Measurements from ENCODE around the gene CCN5. TPM values are rescaled to one million over a fixed set of nuclear protein-coding genes. Genes with fewer than 3 reads are reported as not detected.

Gene CCN5
- total RNA-seq, 1 experiment from 2014 or later, result 0.26 TPM

- Histone ChIP-seq H3K9ac (ENCODE audit: low read length) (no peak overlapping the region), H3K79me2 (ENCODE audit: low read length) (no peaks in the 10 kb centered on the region), H3K9me2 (replicated peaks; ENCODE audit: low read length) (no peaks in the 10 kb centered on the region), H2AFZ (ENCODE audit: low read length) (no peak overlapping the region), H3K27ac (ENCODE audit: low read length) (peak overlapping the region; percentile 48), H3K27me3 (ENCODE audit: low read length) (no peaks in the 10 kb centered on the region), H3K4me3 (ENCODE audit: low read length) (no peak overlapping the region), H4K20me1 (ENCODE audit: low read length) (no peaks in the 10 kb centered on the region), H3K4me2 (ENCODE audit: low read length) (peak overlapping the region; percentile 62), H3K36me3 (ENCODE audit: low read depth, low read length) (no peaks in the 10 kb centered on the region), H3F3A (ENCODE audit: low read length, unreplicated experiment) (no peaks in the 10 kb centered on the region), H3K9me3 (ENCODE audit: low read length) (no peaks in the 10 kb centered on the region), H3K4me1 (ENCODE audit: insufficient read depth, low read length) (peaks cover 19% of the 10 kb centered on the region)
- intact Hi-C loops (cut with micrococcal nuclease), result no loop called here
- ATAC-seq (peak; percentile 42), DNase-seq (peak; percentile 69)
- POLR2A ChIA-PET (ENCODE audit: unreplicated experiment), result interaction anchor here (0.6 kb wide), 1 partner anchor 11 kb away, joined by 3 read pairs; no protein-coding TSS in a partner anchor
- TF ChIP-seq, protein P1, sequence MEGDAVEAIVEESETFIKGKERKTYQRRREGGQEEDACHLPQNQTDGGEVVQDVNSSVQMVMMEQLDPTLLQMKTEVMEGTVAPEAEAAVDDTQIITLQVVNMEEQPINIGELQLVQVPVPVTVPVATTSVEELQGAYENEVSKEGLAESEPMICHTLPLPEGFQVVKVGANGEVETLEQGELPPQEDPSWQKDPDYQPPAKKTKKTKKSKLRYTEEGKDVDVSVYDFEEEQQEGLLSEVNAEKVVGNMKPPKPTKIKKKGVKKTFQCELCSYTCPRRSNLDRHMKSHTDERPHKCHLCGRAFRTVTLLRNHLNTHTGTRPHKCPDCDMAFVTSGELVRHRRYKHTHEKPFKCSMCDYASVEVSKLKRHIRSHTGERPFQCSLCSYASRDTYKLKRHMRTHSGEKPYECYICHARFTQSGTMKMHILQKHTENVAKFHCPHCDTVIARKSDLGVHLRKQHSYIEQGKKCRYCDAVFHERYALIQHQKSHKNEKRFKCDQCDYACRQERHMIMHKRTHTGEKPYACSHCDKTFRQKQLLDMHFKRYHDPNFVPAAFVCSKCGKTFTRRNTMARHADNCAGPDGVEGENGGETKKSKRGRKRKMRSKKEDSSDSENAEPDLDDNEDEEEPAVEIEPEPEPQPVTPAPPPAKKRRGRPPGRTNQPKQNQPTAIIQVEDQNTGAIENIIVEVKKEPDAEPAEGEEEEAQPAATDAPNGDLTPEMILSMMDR (conservative IDR thresholded peaks at IDR 0.05; ENCODE audit: low read depth, low read length), result no peak
- TF ChIP-seq EZH2phosphoT487 (IDR thresholded peaks at IDR 0.05; ENCODE audit: borderline replicate concordance, low read length), result no peak
- no peak for TF ChIP-seq EZH2 (IDR thresholded peaks at IDR 0.05; ENCODE audit: low read length, unreplicated experiment)
- BruUV-seq (replicated peaks), result no TSS peak
- CTCF ChIA-PET, result interaction anchor here (0.6 kb wide), 2 partner anchors 15 to 29 kb away, joined by 3 read pairs; no protein-coding TSS in a partner anchor
Observed at GRCh38 chr20:44720997-44721784, 6.0 kb downstream of the CCN5 start.

- intact Hi-C loops (cut with micrococcal nuclease), result no loop called here
- Histone ChIP-seq H3K9me3 (ENCODE audit: low read length) (no peaks in the 10 kb centered on the region), H3K79me2 (ENCODE audit: low read length) (no peaks in the 10 kb centered on the region), H2AFZ (ENCODE audit: low read length) (no peak overlapping the region), H3K27me3 (ENCODE audit: low read length) (no peaks in the 10 kb centered on the region), H3K4me3 (ENCODE audit: low read length) (no peak overlapping the region), H3K9ac (ENCODE audit: low read length) (no peak overlapping the region), H3K4me1 (ENCODE audit: insufficient read depth, low read length) (peaks cover 19% of the 10 kb centered on the region), H3K4me2 (ENCODE audit: low read length) (peak overlapping the region; percentile 62; the same call in 1 of the 2 replicates), H3K9me2 (replicated peaks; ENCODE audit: low read length) (no peaks in the 10 kb centered on the region), H4K20me1 (ENCODE audit: low read length) (no peaks in the 10 kb centered on the region), H3K36me3 (ENCODE audit: low read depth, low read length) (no peaks in the 10 kb centered on the region), H3K27ac (ENCODE audit: low read length) (peak overlapping the region; percentile 48; the same call in 1 of the 2 replicates), H3F3A (ENCODE audit: low read length, unreplicated experiment) (no peaks in the 10 kb centered on the region)
- no peak for ATAC-seq
- CTCF ChIA-PET, result no interaction called here
- no TSS peak for BruUV-seq (replicated peaks)
- POLR2A ChIA-PET (ENCODE audit: unreplicated experiment), result no interaction called here
- DNase-seq, result no peak
- no peak for TF ChIP-seq EZH2phosphoT487 (IDR thresholded peaks at IDR 0.05; ENCODE audit: borderline replicate concordance, low read length)
- TF ChIP-seq, protein P1 (conservative IDR thresholded peaks at IDR 0.05; ENCODE audit: low read depth, low read length), result no peak
- no peak for TF ChIP-seq EZH2 (IDR thresholded peaks at IDR 0.05; ENCODE audit: low read length, unreplicated experiment)
Observed at GRCh38 chr20:44721785-44722054, 6.6 kb downstream of the CCN5 start.

- CTCF ChIA-PET, result no interaction called here
- H3K27ac ChIP-seq (ENCODE audit: low read length), result no peak overlapping the region
Observed at GRCh38 chr20:44722990-44723389, 7.8 kb downstream of the CCN5 start.

More at GRCh38 chr20:44722990-44723389, 7.8 kb downstream of the CCN5 start:
- intact Hi-C loops (cut with micrococcal nuclease), result no loop called here
- TF ChIP-seq EZH2phosphoT487 (IDR thresholded peaks at IDR 0.05; ENCODE audit: borderline replicate concordance, low read length) (no peak), EZH2 (IDR thresholded peaks at IDR 0.05; ENCODE audit: low read length, unreplicated experiment) (no peak)
- TF ChIP-seq, protein P1 (conservative IDR thresholded peaks at IDR 0.05; ENCODE audit: low read depth, low read length), result no peak
- Histone ChIP-seq H2AFZ (ENCODE audit: low read length) (no peak overlapping the region), H3K9ac (ENCODE audit: low read length) (no peak overlapping the region), H3K4me3 (ENCODE audit: low read length) (no peak overlapping the region), H4K20me1 (ENCODE audit: low read length) (no peaks in the 10 kb centered on the region), H3K36me3 (ENCODE audit: low read depth, low read length) (no peaks in the 10 kb centered on the region), H3K4me1 (ENCODE audit: insufficient read depth, low read length) (peaks cover 19% of the 10 kb centered on the region), H3K27me3 (ENCODE audit: low read length) (no peaks in the 10 kb centered on the region), H3K9me2 (replicated peaks; ENCODE audit: low read length) (no peaks in the 10 kb centered on the region), H3F3A (ENCODE audit: low read length, unreplicated experiment) (no peaks in the 10 kb centered on the region), H3K4me2 (ENCODE audit: low read length) (no peak overlapping the region), H3K9me3 (ENCODE audit: low read length) (no peaks in the 10 kb centered on the region), H3K79me2 (ENCODE audit: low read length) (no peaks in the 10 kb centered on the region)
- no peak for DNase-seq
- POLR2A ChIA-PET (ENCODE audit: unreplicated experiment), result interaction anchor here (0.6 kb wide), 1 partner anchor 159 kb away, joined by 7 read pairs; no protein-coding TSS in a partner anchor
- no peak for ATAC-seq
- BruUV-seq (replicated peaks), result no TSS peak
